Esophagus (tissue), 2 donors: ENCODE results near the gene OR10A4. TPM values are rescaled to one million over a fixed set of nuclear protein-coding genes. Genes with fewer than 3 reads are reported as not detected.
"Not testable (repeated sequence)": the region's sequence is repeated elsewhere in the genome, so short reads cannot be mapped to it uniquely, and the experiment has no call there.

ENCODE experiments used
- H3K27ac ChIP-seq, 2 donors: one replicate each; pipeline ENCODE4 v1.5.1; 2013; ENCODE audit warnings: low read depth in 2 of 2, mild to moderate bottlenecking in 2 of 2, inconsistent platforms in 1 of 2, low read length in 1 of 2, moderate library complexity in 1 of 2
- H3K27me3 ChIP-seq, 2 donors: one replicate each; pipeline ENCODE4 v1.6.1; 2013; ENCODE audit warnings: low read length in 2 of 2, control low read depth in 1 of 2, mild to moderate bottlenecking in 1 of 2; ENCODE audit not compliant: insufficient read depth in 2 of 2, control insufficient read depth in 1 of 2
- H3K36me3 ChIP-seq, 2 donors: one replicate each; pipeline ENCODE4 v1.6.1; 2013; ENCODE audit warnings: low read length in 1 of 2; ENCODE audit not compliant: control insufficient read depth in 2 of 2, insufficient read depth in 2 of 2
- H3K4me1 ChIP-seq, 2 donors: one replicate each; pipeline ENCODE4 v1.6.1; 2013; ENCODE audit warnings: low read length in 1 of 2; ENCODE audit not compliant: control insufficient read depth in 2 of 2, insufficient read depth in 2 of 2
- H3K4me3 ChIP-seq, 2 donors: one replicate each; pipeline ENCODE4 v1.5.1; 2013; ENCODE audit warnings: low read length in 2 of 2, mild to moderate bottlenecking in 2 of 2, low read depth in 1 of 2, moderate library complexity in 1 of 2
- H3K9me3 ChIP-seq, 2 donors: one replicate each; pipeline ENCODE4 v1.6.1; 2013; ENCODE audit warnings: mild to moderate bottlenecking in 2 of 2, low read depth in 1 of 2, low read length in 1 of 2, moderate library complexity in 1 of 2; ENCODE audit not compliant: control insufficient read depth in 2 of 2, insufficient read depth in 1 of 2
- WGBS, 2 donors: extraction: QIAGEN DNeasy Blood & Tissue Kit; methylation state at CpG; one replicate each; pipeline ENCODE4 v1.1.7; 2013; 5-methylcytosine and 5-hydroxymethylcytosine counted together
- polyA plus RNA-seq, 2 donors: library from polyadenylated mRNA; stranded (reverse); fragments of 200-250 nt; gene quantifications; one replicate each; pipeline ENCODE4 v1.2.3, GENCODE V29; 2013
- donor health status: healthy with polysubstance abuse.
- donor health status: Bipolar disorder and iron deficiency.

OR10A4 gene
- polyA plus RNA-seq, 2 donors, result not detected

DNA sequence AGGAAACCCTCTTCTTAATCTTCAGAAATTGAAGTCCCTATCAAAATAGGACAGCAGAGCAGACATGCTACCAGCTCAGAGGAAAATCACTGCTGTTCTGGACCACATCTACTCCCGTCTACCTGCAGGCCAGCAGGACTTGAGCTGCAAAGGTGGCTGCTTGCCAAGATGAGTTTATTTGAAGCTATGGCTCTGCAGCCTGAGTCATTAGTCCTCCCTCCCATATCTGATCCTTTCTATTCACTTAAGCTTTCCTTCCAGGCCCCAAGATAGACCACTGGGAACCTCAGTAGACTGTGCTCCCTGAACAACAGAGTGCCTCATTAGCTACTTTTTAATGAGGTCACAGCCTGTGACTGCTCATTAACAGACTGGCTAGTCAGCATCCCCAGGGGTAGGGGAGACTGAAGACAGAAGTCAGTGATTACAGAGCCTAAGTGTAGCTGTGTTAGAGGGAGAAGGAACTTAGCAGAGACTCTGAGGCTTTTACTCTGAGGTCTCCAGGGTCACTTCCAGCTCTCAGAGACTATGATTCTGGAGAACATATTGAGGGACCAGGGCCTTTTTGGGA lies 20.4 kb upstream of the OR10A4 start:
- Histone ChIP-seq H3K9me3 (peaks cover 0 to 3% of the 10 kb centered on the region in 2 donors), H3K4me1 (no peaks in the 10 kb centered on the region), H3K27ac (no peak overlapping the region), H3K4me3 (no peak overlapping the region), H3K27me3 (no peaks in the 10 kb centered on the region), H3K36me3 (no peaks in the 10 kb centered on the region)
- WGBS, 2 donors, result 38 to 60% methylated on average over 1 of the region's 1 CpG

DNA sequence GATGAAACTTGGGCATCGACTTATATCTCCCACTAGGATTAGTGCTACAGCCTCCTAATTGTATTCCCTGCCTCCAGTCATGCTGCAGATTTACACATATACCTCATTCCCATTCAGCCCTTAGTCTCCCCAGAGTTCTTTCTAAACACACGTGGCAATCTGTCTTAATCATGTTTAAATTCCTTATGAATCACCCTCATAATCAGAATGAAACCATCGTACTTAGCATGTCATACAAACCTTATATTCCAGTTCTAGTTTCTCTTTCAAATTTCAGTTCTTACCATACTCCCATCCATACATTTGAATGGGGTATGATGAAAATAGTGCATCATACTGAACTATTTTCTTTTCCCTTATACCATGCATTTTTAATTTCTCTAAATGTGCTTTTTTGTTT lies 19.6 kb upstream of the OR10A4 start:
- Histone ChIP-seq H3K9me3 (peaks cover 0 to 3% of the 10 kb centered on the region in 2 donors), H3K36me3 (no peaks in the 10 kb centered on the region), H3K4me3 (no peak overlapping the region), H3K4me1 (no peaks in the 10 kb centered on the region), H3K27me3 (no peaks in the 10 kb centered on the region), H3K27ac (no peak overlapping the region)
- 36 to 48% methylated on average over 3 of the region's 3 CpGs for WGBS, 2 donors

DNA sequence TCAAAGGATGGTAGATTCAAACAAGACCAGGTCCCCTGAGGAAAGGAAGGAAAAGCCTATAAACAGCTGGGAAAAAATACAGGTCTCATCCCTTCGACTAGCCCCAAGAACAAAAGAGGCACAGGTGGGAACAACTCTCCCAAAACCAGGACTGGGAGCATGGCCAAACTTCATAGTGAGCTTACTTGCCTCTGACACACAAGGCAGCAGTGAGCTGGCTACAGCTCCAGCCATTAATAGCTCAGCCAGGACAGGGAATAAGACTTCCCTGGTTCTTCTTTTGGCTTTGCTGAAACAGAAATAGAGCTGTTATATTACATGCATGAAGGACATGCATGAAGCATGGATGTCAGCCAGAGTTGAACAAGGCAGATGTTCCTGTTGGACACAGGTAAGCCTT lies 13.5 kb upstream of the OR10A4 start, which contains the start of gene OR10A2:
Gene OR10A2 (plus strand): TSS at position 97 of the 400 bp plus-strand sequence. CDS start 6,698 bp downstream, outside the sequence.
- no peak within 1 kb of the TSS for H3K4me3 ChIP-seq
- H3K27me3 ChIP-seq, result no peaks in the 10 kb centered on the region
- H3K36me3 ChIP-seq, result no peaks in the 10 kb centered on the region
- H3K9me3 ChIP-seq, result peaks cover 0 to 3% of the 10 kb centered on the region in 2 donors
- whole genome bisulfite sequencing, 2 donors, result 41 to 46% methylated on average over 1 of the region's 1 CpG
- H3K4me1 ChIP-seq, result no peaks in the 10 kb centered on the region
- no peak within 1 kb of the TSS for H3K27ac ChIP-seq

DNA sequence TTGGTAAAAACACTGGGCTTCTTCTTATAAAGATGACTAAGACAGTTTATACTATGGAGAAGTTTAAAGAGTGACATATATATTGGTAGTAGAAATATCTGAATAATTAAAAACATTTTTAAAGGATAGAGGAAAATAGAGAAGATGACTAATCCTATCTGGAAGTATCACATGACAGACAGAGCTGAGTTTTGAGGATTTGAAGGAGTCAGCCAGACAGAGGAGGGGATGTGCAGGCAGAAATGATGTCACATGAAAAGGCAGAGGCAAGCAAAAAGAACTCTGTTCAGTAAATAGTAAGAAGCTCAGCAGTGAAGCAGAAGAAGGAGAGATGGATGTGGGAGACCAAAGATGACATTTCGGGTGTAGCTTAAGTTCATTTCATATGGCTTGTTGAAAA lies 12.0 kb upstream of the OR10A4 start:
- Histone ChIP-seq H3K9me3 (no peaks in the 10 kb centered on the region), H3K27ac (no peak overlapping the region), H3K36me3 (no peaks in the 10 kb centered on the region), H3K4me3 (no peak overlapping the region), H3K27me3 (no peaks in the 10 kb centered on the region), H3K4me1 (no peaks in the 10 kb centered on the region)
- 81 to 85% methylated on average over 1 of the region's 1 CpG for WGBS, 2 donors

DNA sequence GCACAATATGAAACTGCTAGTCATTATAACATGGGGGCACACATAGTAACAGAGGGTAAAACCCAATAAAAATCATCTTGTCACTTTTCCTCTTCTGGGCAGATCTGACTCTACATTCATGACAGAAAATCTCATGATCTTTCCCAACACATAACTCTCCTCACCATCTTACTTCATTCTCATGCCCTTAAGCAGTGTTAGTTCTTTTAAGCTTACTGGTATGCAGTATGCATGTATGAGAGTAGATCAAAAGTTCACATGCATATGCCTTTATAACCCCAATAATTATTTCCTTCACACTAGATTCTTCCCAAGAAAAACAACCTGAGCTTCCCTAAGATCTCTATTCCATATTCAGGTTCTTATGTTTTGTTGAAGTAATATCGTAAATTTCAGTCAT lies 5.1 kb upstream of the OR10A4 start:
- Histone ChIP-seq H3K4me1 (no peaks in the 10 kb centered on the region), H3K9me3 (no peaks in the 10 kb centered on the region), H3K27me3 (no peaks in the 10 kb centered on the region), H3K36me3 (no peaks in the 10 kb centered on the region), H3K27ac (no peak overlapping the region), H3K4me3 (no peak overlapping the region)
- 90 to 91% methylated on average over 1 of the region's 1 CpG for WGBS, 2 donors

DNA sequence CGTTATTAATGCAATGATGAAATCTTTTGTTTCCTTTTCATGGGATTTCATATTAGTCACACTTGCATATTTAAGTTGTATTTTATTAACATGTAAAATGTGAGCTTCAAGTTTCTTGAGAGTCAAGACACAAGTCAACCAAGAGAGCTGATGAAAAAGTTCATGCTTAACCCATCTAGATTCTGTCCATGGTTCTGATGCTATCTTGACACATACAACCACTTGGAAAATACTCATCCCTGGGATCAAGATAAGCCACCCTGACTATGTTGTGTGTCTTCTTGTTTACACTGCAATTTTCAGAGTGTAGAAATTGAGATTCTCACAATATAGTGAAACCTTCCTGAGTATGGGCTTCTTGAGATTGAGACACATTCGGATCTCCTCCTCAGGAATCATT lies 664 bp upstream of the OR10A4 start:
- no peaks in the 10 kb centered on the region for H3K36me3 ChIP-seq
- WGBS, 2 donors, result 67 to 85% methylated on average over 2 of the region's 2 CpGs
- H3K4me3 ChIP-seq, result no peak overlapping the region

DNA sequence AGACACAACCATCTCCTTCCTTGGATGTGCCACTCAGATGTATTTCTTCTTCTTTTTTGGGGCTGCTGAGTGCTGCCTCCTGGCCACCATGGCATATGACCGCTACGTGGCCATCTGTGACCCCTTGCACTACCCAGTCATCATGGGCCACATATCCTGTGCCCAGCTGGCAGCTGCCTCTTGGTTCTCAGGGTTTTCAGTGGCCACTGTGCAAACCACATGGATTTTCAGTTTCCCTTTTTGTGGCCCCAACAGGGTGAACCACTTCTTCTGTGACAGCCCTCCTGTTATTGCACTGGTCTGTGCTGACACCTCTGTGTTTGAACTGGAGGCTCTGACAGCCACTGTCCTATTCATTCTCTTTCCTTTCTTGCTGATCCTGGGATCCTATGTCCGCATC lies 489 bp downstream of the OR10A4 start:
- Histone ChIP-seq H3K27ac (no peak overlapping the region), H3K4me1 (no peaks in the 10 kb centered on the region), H3K36me3 (no peaks in the 10 kb centered on the region), H3K4me3 (no peak overlapping the region), H3K9me3 (peaks cover 0 to 4% of the 10 kb centered on the region in 2 donors), H3K27me3 (no peaks in the 10 kb centered on the region)
- 72 to 80% methylated on average over 3 of the region's 3 CpGs for WGBS, 2 donors

More for the DNA sequence above, 664 bp upstream of the OR10A4 start:
- Histone ChIP-seq H3K9me3 (peaks cover 0 to 4% of the 10 kb centered on the region in 2 donors), H3K27ac (no peak overlapping the region), H3K27me3 (no peaks in the 10 kb centered on the region), H3K4me1 (no peaks in the 10 kb centered on the region)

DNA sequence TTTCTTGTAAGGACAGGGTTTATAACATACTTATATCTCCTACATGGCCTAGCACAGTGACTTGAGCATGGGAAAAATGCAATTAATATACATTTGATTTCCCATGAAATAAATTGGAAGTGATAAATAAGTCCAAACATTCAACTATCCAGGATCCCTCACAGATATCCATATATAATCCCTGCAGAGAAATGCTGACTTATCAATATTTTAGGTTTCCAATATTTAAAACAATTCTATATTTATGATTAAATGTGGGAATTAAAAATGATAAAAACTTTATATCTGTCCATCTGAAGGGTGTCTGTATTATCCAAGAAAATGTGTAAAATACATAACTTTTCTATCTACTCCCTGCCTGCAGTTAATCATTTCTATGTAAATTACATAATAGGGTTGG lies 6.3 kb downstream of the OR10A4 start:
- H3K4me1 ChIP-seq, result no peaks in the 10 kb centered on the region

DNA sequence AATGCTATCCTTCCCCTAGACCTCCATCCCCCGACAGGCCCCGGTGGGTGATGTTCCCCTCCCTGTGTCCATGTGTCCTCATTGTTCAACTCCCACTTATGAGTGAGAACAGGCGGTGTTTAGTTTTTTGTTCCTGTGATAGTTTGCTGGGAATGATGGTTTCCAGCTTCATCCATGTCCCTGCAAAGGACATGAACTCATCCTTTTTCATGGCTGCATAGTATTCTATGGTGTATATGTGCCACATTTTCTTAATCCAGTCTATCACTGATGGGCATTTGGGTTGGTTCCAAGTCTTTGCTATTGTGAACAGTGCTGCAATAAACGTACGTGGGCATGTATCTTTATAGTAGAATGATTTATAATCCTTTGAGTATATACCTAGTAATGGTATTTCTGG lies 11.3 kb downstream of the OR10A4 start:
- H3K4me3 ChIP-seq, result not testable (repeated sequence)

More for the DNA sequence above, 6.3 kb downstream of the OR10A4 start:
- H3K4me3 ChIP-seq, result no peak overlapping the region
- no peak overlapping the region for H3K27ac ChIP-seq
- no peaks in the 10 kb centered on the region for H3K36me3 ChIP-seq
- H3K9me3 ChIP-seq, result no peaks in the 10 kb centered on the region
- H3K27me3 ChIP-seq, result no peaks in the 10 kb centered on the region

DNA sequence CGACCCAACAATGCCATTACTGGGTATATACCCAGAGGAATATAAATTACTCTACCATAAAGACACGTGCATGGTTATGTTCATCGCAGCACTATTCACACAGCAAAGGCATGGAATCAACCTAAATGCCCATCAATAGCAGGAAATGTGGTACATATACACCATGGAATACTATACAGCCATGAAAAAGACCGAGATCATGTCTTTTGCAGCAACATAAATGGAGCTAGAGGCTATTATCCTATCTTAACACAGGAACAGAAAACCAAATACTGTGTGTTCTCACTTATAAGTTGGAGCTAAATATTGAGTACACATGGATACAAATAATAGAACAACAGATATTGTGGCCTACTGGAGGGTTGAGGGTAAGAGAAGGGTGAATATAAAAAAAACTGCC lies 12.4 kb downstream of the OR10A4 start:
- H3K27ac ChIP-seq, result no peak overlapping the region
- no peaks in the 10 kb centered on the region for H3K36me3 ChIP-seq
- no peaks in the 10 kb centered on the region for H3K27me3 ChIP-seq
- H3K9me3 ChIP-seq, result no peaks in the 10 kb centered on the region
- no peak overlapping the region for H3K4me3 ChIP-seq
- no peaks in the 10 kb centered on the region for H3K4me1 ChIP-seq
- WGBS, 2 donors, result 81 to 87% methylated on average over 4 of the region's 4 CpGs

More for the DNA sequence above, 11.3 kb downstream of the OR10A4 start:
- 83 to 89% methylated on average over 5 of the region's 5 CpGs for WGBS, 2 donors
- H3K36me3 ChIP-seq, H3K27ac ChIP-seq, H3K9me3 ChIP-seq, H3K27me3 ChIP-seq, H3K4me1 ChIP-seq: not testable (repeated sequence)
